Measurements from ENCODE around the gene PMPCA.

The PMPCA gene

DNA sequence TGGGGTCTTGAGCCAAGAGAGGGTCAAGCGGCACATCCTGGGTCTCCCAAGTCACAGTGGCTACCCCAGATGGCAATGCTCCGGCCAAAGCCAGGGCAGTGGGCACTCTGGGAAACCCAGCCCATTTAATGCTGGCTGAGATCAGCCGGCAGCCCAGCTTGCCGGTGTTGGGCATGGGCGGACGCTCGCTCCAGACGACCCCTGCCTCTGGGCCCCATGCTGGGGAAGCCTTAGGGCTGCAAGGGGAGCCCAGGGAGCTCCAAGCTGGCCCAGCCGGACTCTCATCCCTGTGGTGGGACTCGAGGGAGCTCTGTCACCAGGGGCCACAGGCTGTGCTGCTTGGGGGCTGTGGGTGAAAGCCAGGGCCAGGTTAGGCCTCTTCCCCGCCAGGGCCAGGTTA, 31.1 kb upstream of the PMPCA start:
- no peak overlapping the region for H3K4me3 ChIP-seq (ENCODE audit: control insufficient read depth, low read depth, low read length)
- DNase-seq (ENCODE audit: low read depth), result no peak
- TF ChIP-seq, protein P1, sequence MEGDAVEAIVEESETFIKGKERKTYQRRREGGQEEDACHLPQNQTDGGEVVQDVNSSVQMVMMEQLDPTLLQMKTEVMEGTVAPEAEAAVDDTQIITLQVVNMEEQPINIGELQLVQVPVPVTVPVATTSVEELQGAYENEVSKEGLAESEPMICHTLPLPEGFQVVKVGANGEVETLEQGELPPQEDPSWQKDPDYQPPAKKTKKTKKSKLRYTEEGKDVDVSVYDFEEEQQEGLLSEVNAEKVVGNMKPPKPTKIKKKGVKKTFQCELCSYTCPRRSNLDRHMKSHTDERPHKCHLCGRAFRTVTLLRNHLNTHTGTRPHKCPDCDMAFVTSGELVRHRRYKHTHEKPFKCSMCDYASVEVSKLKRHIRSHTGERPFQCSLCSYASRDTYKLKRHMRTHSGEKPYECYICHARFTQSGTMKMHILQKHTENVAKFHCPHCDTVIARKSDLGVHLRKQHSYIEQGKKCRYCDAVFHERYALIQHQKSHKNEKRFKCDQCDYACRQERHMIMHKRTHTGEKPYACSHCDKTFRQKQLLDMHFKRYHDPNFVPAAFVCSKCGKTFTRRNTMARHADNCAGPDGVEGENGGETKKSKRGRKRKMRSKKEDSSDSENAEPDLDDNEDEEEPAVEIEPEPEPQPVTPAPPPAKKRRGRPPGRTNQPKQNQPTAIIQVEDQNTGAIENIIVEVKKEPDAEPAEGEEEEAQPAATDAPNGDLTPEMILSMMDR (conservative IDR thresholded peaks at IDR 0.05; ENCODE audit: control insufficient read depth, insufficient read depth, low read depth, low read length), result no peak

DNA sequence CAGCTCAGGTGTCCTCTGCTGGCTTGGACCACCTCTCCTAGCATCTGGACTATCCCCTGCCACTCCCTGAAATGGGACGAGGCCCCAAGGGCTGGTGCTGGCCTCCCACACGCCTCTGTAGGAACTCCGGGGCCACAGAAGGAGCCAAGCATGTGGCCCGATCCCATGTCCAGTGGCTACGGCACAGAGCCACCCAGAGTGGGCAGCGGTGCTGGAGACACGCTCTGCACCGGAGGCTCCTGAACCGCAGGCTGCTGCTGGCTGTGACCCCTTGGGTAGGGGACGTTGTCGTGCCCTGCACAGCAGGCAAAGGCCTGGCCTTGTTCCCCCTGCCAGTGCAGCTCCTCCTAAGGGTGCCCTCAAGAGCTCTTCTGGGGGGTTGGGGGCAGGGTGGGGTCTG, 30.6 kb upstream of the PMPCA start:
- TF ChIP-seq, protein P1 (conservative IDR thresholded peaks at IDR 0.05; ENCODE audit: control insufficient read depth, insufficient read depth, low read depth, low read length), result no peak
- no peak overlapping the region for H3K4me3 ChIP-seq (ENCODE audit: control insufficient read depth, low read depth, low read length)
- DNase-seq (ENCODE audit: low read depth), result no peak

DNA sequence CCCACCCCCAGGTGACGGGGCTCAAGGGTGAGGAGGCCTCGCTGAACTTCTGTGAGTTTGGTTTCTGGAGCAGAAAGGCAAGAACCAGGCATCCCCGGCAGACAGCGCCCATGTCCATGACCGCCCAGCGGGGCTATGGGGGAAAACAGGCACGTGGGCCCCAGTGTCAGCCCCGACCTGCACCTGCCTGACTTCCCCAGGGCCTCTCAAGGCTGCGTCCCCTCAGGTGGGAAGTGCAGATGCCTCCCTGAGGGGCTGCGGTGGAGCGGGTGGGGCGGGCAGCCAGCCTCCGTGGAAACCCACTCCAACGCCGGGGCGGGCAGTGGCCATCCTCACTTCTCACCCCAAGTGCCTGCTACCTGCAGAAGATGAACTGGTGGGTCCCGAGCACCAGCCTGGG, 30.1 kb upstream of the PMPCA start:
- H3K4me3 ChIP-seq (ENCODE audit: control insufficient read depth, low read depth, low read length), result no peak overlapping the region
- TF ChIP-seq, protein P1 (conservative IDR thresholded peaks at IDR 0.05; ENCODE audit: control insufficient read depth, insufficient read depth, low read depth, low read length), result no peak
- no peak for DNase-seq (ENCODE audit: low read depth)

DNA sequence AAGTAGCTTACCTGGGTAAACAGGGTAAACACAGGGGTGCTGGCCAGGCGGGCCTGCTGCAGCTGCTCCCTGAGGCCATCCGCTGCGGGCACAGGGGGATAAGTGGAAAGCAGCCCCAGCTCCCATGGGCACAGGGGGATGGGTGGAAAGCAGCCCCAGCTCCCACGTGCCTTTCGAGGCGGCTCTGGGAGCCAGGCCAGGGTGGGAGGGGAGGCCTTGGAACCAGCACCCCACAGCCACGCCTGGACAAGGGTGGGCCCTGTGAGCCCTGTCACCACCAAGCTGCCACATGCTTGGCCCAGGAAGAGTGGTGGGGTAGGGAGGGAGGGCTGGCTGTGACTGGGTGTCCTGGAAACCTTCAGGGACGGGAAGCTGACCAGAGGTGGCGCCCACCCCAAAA, 29.1 kb upstream of the PMPCA start:
- TF ChIP-seq, protein P1 (conservative IDR thresholded peaks at IDR 0.05; ENCODE audit: control insufficient read depth, insufficient read depth, low read depth, low read length), result no peak
- H3K4me3 ChIP-seq (ENCODE audit: control insufficient read depth, low read depth, low read length), result no peak overlapping the region
- no peak for DNase-seq (ENCODE audit: low read depth)

DNA sequence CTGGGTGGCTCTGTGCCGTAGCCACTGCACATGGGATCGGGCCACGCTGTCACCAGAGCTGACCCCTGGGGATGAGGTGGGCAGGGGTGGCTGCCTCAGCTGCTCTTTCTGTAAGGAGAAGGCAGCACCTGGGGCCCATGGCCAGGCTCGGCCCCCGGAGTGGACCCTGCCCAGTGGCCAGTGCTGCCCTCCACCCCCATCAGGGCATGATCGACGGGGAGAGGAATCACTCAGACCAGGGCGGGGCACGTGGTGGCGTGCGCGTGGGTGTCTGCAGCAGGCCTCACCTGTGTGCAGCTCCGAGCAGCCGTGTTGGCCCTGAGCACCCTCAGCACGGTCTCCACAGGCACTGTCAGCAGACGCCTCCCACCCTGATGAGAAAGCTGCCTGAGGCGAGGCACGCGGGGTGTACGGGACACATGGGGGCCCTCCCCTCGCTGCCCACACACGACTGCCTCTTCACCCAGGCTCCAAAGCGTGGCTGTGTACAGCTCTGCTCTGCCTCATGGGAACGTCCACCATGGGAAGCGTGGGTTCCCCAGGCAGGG, 28.4 kb upstream of the PMPCA start:
- TF ChIP-seq, protein P1 (conservative IDR thresholded peaks at IDR 0.05; ENCODE audit: control insufficient read depth, insufficient read depth, low read depth, low read length), result no peak
- no peak overlapping the region for H3K4me3 ChIP-seq (ENCODE audit: control insufficient read depth, low read depth, low read length)
- no peak for DNase-seq (ENCODE audit: low read depth)

DNA sequence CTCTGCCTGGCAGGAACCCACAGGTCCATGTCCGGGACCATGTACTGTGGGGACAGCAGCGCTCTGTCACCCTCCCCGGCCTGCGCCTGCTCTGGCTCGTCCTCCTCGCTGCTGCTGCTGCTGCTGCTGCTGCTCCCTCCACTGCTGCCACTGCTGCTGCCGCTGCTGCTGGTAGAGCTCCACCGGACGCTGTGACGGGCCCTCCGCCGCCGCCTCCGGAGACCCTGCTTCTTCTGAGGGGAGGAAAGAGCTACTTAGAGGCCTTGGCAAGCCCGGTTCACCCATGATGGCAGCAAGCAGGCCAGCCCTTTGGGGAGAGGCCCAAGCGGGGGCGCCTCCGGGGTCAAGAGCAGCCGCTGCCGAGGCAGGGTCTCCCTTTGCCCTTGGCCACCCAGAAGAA, 27.0 kb upstream of the PMPCA start:
- TF ChIP-seq, protein P1 (conservative IDR thresholded peaks at IDR 0.05; ENCODE audit: control insufficient read depth, insufficient read depth, low read depth, low read length), result no peak
- H3K4me3 ChIP-seq (ENCODE audit: control insufficient read depth, low read depth, low read length), result no peak overlapping the region
- no peak for DNase-seq (ENCODE audit: low read depth)

DNA sequence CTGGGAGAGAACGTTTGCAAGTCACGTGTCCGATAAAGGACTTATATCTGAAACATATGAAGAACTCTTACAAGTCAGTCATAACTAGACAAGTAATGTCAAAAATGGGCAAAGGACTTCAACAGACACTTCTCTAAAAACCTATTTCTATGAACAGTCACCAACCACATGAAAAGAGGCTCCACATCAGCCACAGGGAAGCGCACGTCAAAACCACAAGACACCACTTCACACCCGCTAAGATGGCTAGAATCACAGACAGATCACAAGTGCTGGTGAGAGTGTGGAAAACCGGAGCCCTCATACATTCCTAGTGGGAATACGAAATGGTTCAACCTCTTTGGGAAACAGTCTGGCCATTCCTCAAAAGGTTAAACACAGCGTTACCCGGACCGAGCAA, 25.4 kb upstream of the PMPCA start:
- TF ChIP-seq, protein P1 (conservative IDR thresholded peaks at IDR 0.05; ENCODE audit: control insufficient read depth, insufficient read depth, low read depth, low read length), result no peak
- no peak overlapping the region for H3K4me3 ChIP-seq (ENCODE audit: control insufficient read depth, low read depth, low read length)
- DNase-seq (ENCODE audit: low read depth), result no peak

All from fibroblast of mammary gland (primary cell).